K562 (cell line): Measurements from ENCODE around the gene NDUFV3. TPM values are rescaled to one million over a fixed set of nuclear protein-coding genes. Genes with fewer than 3 reads are reported as not detected.

ENCODE experiments used
- CBX2 ChIP-seq: fragments of 200-600 bp; sonication (generic); IDR thresholded peaks from one replicate; pipeline ENCODE4 v1.6.1; 2012; ENCODE audit warnings: mild to moderate bottlenecking, low read length, inconsistent platforms; ENCODE audit not compliant: insufficient read depth, poor library complexity, severe bottlenecking
- CBX8 ChIP-seq: fragments of 200-600 bp; sonication (generic); IDR thresholded peaks from 2 replicates; pipeline ENCODE4 v1.6.1; 2012; ENCODE audit warnings: borderline replicate concordance, mixed run types, low read depth, mild to moderate bottlenecking, moderate library complexity, mixed read lengths, low read length, control low read depth, inconsistent platforms; ENCODE audit not compliant: poor library complexity, severe bottlenecking; ENCODE audit errors: extremely low read depth
- CREBBP ChIP-seq: IDR thresholded peaks from one replicate; pipeline ENCODE4 v1.6.1; 2012; ENCODE audit warnings: low read depth, mild to moderate bottlenecking, control low read depth, inconsistent platforms, low read length
- FOXM1 ChIP-seq, 2 experiments: fragments of 450-650 bp in 1 of 2; sonication (generic) in 1 of 2; formaldehyde crosslinking in 1 of 2; IDR thresholded peaks; 2 replicates each; pipeline versions ENCODE4 v1.6.1 to v1.9.0; 2017 to 2022; ENCODE audit warnings: low read depth in 2 of 2, mild to moderate bottlenecking in 2 of 2, missing genetic modification reagents in 1 of 2, moderate library complexity in 1 of 2
- KLF1 ChIP-seq: fragments of 450-650 bp; IDR thresholded peaks from 2 replicates; pipeline ENCODE4 v1.6.1; 2016; ENCODE audit warnings: missing genetic modification characterization, missing compliant biosample characterization
- MTA1 ChIP-seq: fragments of 450-650 bp; IDR thresholded peaks from 2 replicates; pipeline ENCODE4 v1.6.1; 2017; ENCODE audit warnings: borderline replicate concordance
- NBN ChIP-seq: fragments of 450-650 bp; IDR thresholded peaks from 2 replicates; pipeline ENCODE4 v1.6.1; 2016; ENCODE audit warnings: low read depth, mild to moderate bottlenecking
- RBM34 ChIP-seq: fragments of 200-400 bp; formaldehyde crosslinking; IDR thresholded peaks from 2 replicates; pipeline ENCODE4 v1.6.1; 2018; ENCODE audit warnings: low read length, borderline replicate concordance; ENCODE audit not compliant: insufficient read depth
- SAP30 ChIP-seq: fragments of 200-600 bp; sonication (generic); IDR thresholded peaks from 2 replicates; pipeline ENCODE4 v1.6.1; 2012; ENCODE audit warnings: borderline replicate concordance, low read depth, mild to moderate bottlenecking, moderate library complexity, low read length, control low read depth, inconsistent platforms; ENCODE audit not compliant: insufficient read depth, poor library complexity, severe bottlenecking
- SIRT6 ChIP-seq: IDR thresholded peaks from one replicate; pipeline ENCODE4 v1.6.1; 2012; ENCODE audit warnings: low read depth, mild to moderate bottlenecking, control low read depth, inconsistent platforms, low read length, moderate library complexity
- SNIP1 ChIP-seq: fragments of 450-650 bp; IDR thresholded peaks from 2 replicates; pipeline ENCODE4 v1.7.1; 2017; ENCODE audit warnings: low read depth, mild to moderate bottlenecking
- TARDBP ChIP-seq: fragments of 450-650 bp; IDR thresholded peaks from 2 replicates; pipeline ENCODE4 v1.6.1; 2016
- TGIF2 ChIP-seq: sonication (generic); formaldehyde crosslinking; IDR thresholded peaks from 2 replicates; pipeline ENCODE4 v1.8.1; 2022; ENCODE audit warnings: mild to moderate bottlenecking, missing genetic modification reagents, moderate library complexity
- ZNF124 ChIP-seq: sonication (generic); formaldehyde crosslinking; IDR thresholded peaks from 2 replicates; pipeline ENCODE4 v1.8.1; 2022; ENCODE audit warnings: missing genetic modification reagents
- ZNF212 ChIP-seq: fragments of 450-650 bp; formaldehyde crosslinking; IDR thresholded peaks from 2 replicates; pipeline ENCODE4 v1.4.0; 2020; ENCODE audit warnings: mild to moderate bottlenecking
- ZNF224 ChIP-seq: sonication (generic); formaldehyde crosslinking; IDR thresholded peaks from 2 replicates; pipeline ENCODE4 v1.8.0; 2022; ENCODE audit warnings: mild to moderate bottlenecking, missing genetic modification reagents
- ZNF311 ChIP-seq: fragments of 250-450 bp; sonication (Bioruptor Pico); IDR thresholded peaks from 2 replicates; pipeline ENCODE4 v1.4.0; 2020; ENCODE audit warnings: mild to moderate bottlenecking, moderate library complexity
- ZNF316 ChIP-seq: fragments of 450-650 bp; IDR thresholded peaks from 2 replicates; pipeline ENCODE4 v1.6.1; 2016
- ZNF830 ChIP-seq: fragments of 250-450 bp; sonication (Bioruptor Pico); IDR thresholded peaks from 2 replicates; pipeline ENCODE4 v1.5.0; 2021; ENCODE audit warnings: mild to moderate bottlenecking
- polyA plus RNA-seq, 8 experiments: library from polyadenylated mRNA; depleted of rRNA in 4 of 8; stranded (reverse) in 5 of 8; unstranded in 3 of 8; fragments of >200 nt; fragmentation: Nextera tagmentation in 2 of 8; fragmentation: Illumina TruSeq in 1 of 8; extraction: Ambion mirVana in 2 of 8; extraction: Trizol in 1 of 8; gene quantifications; 2 replicates each; pipeline versions ENCODE4 v1.2.1 to v1.2.3, GENCODE V29; 2011 to 2014; ENCODE audit warnings: inconsistent platforms in 1 of 8, missing spikeins in 1 of 8
- total RNA-seq, 7 experiments: library from RNA; depleted of rRNA in 6 of 7; stranded (reverse); fragments of >200 nt in 6 of 7; fragmentation: Illumina TruSeq in 2 of 7; extraction: Trizol in 2 of 7; gene quantifications; 2 replicates each; pipeline versions ENCODE4 v1.2.1 to v1.2.3, GENCODE V29; 2011 to 2021; ENCODE audit warnings: low replicate concordance in 1 of 7
- TF ChIP-seq, protein P1 (sequence below): IDR thresholded peaks from 2 replicates; pipeline ENCODE4 v1.6.1; 2016; ENCODE audit warnings: missing genetic modification characterization, missing compliant biosample characterization
- TF ChIP-seq, protein P2 (sequence below): fragments of 450-650 bp; IDR thresholded peaks from 2 replicates; pipeline ENCODE4 v1.6.1; 2016

Gene NDUFV3
- total and polyA plus RNA-seq, 9 of the 15 experiments (the other 6 are each of a cell fraction or from before 2014, with no cell fraction given), result 19.1 to 87.8 (median 74.3) TPM

- TF ChIP-seq, protein P1, sequence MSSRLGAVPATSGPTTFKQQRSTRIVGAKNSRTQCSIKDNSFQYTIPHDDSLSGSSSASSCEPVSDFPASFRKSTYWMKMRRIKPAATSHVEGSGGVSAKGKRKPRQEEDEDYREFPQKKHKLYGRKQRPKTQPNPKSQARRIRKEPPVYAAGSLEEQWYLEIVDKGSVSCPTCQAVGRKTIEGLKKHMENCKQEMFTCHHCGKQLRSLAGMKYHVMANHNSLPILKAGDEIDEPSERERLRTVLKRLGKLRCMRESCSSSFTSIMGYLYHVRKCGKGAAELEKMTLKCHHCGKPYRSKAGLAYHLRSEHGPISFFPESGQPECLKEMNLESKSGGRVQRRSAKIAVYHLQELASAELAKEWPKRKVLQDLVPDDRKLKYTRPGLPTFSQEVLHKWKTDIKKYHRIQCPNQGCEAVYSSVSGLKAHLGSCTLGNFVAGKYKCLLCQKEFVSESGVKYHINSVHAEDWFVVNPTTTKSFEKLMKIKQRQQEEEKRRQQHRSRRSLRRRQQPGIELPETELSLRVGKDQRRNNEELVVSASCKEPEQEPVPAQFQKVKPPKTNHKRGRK (tag), result no peak
- TF ChIP-seq SNIP1 (peak; percentile 39; the same call in 1 of the 2 replicates), NBN (peak; percentile 99), TGIF2 (CRISPR knock-in tag) (no peak), ZNF311 (CRISPR knock-in tag) (no peak), CBX8 (no peak), SIRT6 (no peak), RBM34 (no peak), ZNF224 (no peak), ZNF212 (CRISPR knock-in tag) (no peak), CREBBP (no peak), TARDBP (peak; percentile 67; the same call in 1 of the 2 replicates), FOXM1 (IDR thresholded peaks at IDR 0.05; ENCODE audit: low read depth) (peak; percentile 67), FOXM1 (CRISPR knock-in tag; IDR thresholded peaks at IDR 0.05; ENCODE audit: low read depth) (no peak), ZNF316 (no peak), SAP30 (no peak), ZNF830 (CRISPR knock-in tag) (no peak), CBX2 (no peak), MTA1 (peak; percentile 91), ZNF124 (CRISPR knock-in tag) (no peak), KLF1 (tag) (peak; percentile 74; the same call in 1 of the 2 replicates)
- TF ChIP-seq, protein P2, sequence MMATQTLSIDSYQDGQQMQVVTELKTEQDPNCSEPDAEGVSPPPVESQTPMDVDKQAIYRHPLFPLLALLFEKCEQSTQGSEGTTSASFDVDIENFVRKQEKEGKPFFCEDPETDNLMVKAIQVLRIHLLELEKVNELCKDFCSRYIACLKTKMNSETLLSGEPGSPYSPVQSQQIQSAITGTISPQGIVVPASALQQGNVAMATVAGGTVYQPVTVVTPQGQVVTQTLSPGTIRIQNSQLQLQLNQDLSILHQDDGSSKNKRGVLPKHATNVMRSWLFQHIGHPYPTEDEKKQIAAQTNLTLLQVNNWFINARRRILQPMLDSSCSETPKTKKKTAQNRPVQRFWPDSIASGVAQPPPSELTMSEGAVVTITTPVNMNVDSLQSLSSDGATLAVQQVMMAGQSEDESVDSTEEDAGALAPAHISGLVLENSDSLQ, result peak; percentile 84
Measured at GRCh38 chr21:42923553-42924432, 30.7 kb downstream of the NDUFV3 start (continued).
